Measurements from ENCODE around the gene ZFP2.

ZFP2 gene

DNA sequence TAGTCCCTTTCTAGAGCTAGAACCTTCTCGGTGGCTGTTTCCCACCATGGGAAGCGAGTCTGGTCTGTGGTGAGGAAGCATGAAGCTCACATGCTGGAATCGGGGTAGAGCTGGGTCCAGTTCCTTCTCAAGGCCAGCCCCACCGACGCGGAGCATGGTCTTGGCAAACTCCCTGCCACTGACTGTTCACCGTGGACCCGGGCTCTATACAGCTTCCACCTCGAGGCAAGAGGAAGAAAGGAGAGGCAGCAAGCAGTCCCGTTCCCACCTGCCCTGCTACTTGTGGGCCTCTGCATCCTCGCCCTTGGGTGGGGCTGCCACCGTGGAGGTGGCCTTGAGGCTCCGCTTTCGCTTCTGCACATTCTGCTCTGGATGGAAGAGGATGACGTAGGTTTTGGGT, 85.7 kb downstream of the ZFP2 start:
- no peak for DNase-seq (ENCODE audit: low read depth)

Data from stimulated activated CD8-positive, alpha-beta memory T cell treated with anti-CD3 and anti-CD28 coated beads, Interleukin-15, amount 100 ng/mL, for 24 hours (primary cell).